ENCODE measurements around the gene MGAT4A. TPM values are rescaled to one million over a fixed set of nuclear protein-coding genes. Genes with fewer than 3 reads are reported as not detected.
"Not testable (repeated sequence)": the region's sequence is repeated elsewhere in the genome, so short reads cannot be mapped to it uniquely, and the experiment has no call there.

MGAT4A gene
- total RNA-seq, 3 donors from 2014 or later = 24.8 to 33.1 (median 32.4) TPM

DNA sequence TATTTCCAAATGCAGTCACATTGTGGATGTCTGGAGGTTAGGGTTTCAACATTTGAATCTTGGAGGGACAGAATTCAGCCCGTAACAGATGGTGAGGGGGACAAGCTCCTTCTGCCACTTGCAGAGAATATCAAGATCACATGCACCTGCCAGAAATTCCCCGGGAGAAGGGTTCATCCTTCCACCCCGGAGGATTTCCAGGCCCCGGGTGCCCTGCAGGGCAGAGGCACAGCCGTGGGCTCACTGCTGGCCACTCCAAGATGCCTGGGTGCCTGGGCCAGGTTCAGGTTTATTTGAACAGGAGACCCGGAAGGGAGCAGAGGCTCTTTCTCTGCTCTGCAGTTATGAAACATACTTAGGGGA lies 38.2 kb upstream of the MGAT4A start:
- H3K9me3 Mint-ChIP-seq = no peaks in the 10 kb centered on the region
- H3K4me1 Mint-ChIP-seq (ENCODE audit: low read depth) = peaks cover 85% of the 10 kb centered on the region
- DNase-seq = no peak
- H3K4me3 Mint-ChIP-seq = peak overlapping the region; percentile 30
- H3K36me3 Mint-ChIP-seq (ENCODE audit: insufficient read depth) = no peaks in the 10 kb centered on the region
- H3K27me3 Mint-ChIP-seq (ENCODE audit: low read depth) = no peaks in the 10 kb centered on the region
- ATAC-seq = no peak

DNA sequence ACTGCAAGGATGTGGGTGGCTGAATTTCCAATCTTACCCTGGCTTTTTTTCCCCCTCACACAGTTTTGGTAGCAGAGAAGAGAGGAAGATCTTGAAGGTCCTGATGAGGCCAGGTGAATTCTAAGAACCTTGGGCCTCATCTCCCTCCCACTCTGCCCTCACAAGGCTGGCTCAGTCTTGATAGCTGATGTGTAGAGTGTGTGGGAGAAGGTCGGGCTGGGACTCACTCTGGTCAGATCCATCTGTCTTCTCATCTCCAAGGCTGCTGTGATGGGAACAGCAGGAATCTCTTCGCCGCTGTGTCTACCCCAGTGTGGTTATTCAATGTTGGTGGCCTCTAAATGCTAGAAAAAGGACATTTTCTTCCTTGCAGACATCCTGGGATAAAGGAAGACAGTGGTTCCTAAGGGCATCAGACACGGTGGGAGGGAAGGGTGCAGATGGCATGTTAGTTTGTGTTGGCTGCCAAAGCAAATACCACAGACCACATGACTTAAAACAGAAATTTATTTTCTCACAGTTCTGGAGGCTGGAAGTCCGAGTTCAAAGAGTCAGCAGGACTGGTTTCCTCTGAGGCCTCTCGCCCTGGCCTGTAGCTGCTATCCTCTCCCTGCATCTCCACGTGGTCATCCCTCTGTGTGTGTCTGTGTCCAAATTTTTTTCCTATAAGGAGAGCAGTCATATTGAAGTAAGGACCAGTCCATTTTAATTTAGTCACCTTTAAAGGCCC lies 37.6 kb upstream of the MGAT4A start:
- H3K4me1 Mint-ChIP-seq (ENCODE audit: low read depth) = peaks cover 83% of the 10 kb centered on the region
- DNase-seq (peak; percentile 29), ATAC-seq (peak; percentile 42 to 55)
- H3K36me3 Mint-ChIP-seq (ENCODE audit: insufficient read depth) = no peaks in the 10 kb centered on the region
- no peaks in the 10 kb centered on the region for H3K9me3 Mint-ChIP-seq
- H3K4me3 Mint-ChIP-seq = peak overlapping the region; percentile 30
- no peaks in the 10 kb centered on the region for H3K27me3 Mint-ChIP-seq (ENCODE audit: low read depth)

DNA sequence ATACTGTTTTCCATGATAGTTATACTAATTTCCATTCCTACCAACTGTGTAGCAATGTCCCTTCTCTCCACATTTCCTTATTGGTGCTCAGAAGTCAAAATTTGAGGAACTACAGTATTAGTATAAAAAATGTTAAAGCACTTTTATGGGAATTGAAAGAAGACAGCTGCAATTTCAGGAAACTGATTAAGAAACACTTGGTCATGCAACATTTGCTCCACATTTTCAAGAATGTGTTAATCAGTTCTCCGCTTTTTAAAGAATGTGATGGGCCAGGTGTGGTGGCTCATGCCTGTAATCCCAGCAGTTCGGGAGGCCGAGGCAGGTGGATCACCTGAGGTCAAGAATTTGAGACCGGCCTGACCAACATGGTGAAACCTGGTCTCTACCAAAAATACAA lies 33.6 kb upstream of the MGAT4A start:
- Mint-ChIP-seq H3K27me3 (ENCODE audit: low read depth) (no peaks in the 10 kb centered on the region), H3K9me3 (no peaks in the 10 kb centered on the region), H3K4me1 (ENCODE audit: low read depth) (peaks cover 74% of the 10 kb centered on the region), H3K4me3 (no peak overlapping the region), H3K36me3 (ENCODE audit: insufficient read depth) (no peaks in the 10 kb centered on the region)
- DNase-seq = no peak
- ATAC-seq = no peak

DNA sequence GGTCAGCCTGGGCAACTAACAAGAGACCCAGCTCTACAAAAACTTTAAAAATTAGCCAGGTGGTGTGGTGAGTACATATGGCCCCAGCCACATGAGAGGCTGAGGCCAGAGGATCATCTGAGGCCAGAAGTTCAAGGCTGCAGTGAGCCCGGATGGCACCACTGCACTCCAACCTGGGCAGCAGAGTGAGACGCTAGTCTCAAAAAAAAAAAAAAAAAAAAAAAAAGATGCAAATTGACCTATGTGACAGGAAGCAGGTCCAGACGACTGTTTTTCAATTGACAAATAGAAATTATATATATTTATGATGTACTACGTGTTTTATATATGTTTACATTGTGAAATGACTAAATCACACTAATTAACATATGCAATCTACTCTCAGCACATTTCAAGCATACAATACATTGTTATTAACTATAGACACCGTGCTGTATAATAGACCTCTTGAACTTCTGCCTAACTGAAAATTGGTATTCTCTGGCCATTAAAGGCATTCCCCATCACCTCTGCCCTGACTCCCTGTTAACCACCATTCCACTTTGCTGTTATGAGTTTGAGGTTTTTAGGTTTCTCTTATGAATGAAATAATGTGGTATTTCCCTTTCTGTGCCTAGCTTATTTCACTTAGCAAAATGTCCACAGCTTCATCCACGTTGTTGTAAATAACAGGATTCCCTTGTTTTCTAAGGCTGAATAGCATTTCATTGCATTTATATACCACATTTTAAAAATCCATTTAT lies 32.4 kb upstream of the MGAT4A start:
- DNase-seq = no peak
- no peaks in the 10 kb centered on the region for H3K9me3 Mint-ChIP-seq
- ATAC-seq = no peak
- H3K27me3 Mint-ChIP-seq (ENCODE audit: low read depth) = no peaks in the 10 kb centered on the region
- peaks cover 73% of the 10 kb centered on the region for H3K4me1 Mint-ChIP-seq (ENCODE audit: low read depth)
- no peak overlapping the region for H3K4me3 Mint-ChIP-seq
- H3K36me3 Mint-ChIP-seq (ENCODE audit: insufficient read depth) = no peaks in the 10 kb centered on the region

DNA sequence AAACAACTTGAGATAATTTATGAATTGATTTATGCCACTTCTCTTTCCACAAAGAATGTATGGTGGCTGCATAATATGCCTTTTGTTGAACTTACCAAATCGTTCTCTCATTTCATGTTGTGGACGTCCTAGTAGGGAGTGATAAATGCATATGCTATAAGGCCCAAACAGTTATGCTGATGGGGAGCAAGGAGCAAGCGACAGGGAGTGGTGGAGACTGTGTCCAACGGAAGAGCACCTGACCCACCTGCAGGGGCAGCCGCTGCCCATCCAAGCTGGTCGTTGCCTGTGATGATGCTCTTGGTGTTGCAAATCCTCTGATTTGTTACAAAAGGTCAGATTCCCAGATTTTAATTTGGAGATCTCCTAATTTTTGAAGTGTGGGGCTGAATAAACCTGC lies 31.0 kb upstream of the MGAT4A start:
- H3K4me3 Mint-ChIP-seq = no peak overlapping the region
- no peaks in the 10 kb centered on the region for H3K27me3 Mint-ChIP-seq (ENCODE audit: low read depth)
- H3K4me1 Mint-ChIP-seq (ENCODE audit: low read depth) = peaks cover 72% of the 10 kb centered on the region
- no peaks in the 10 kb centered on the region for H3K36me3 Mint-ChIP-seq (ENCODE audit: insufficient read depth)
- ATAC-seq (no peak), DNase-seq (no peak)
- H3K9me3 Mint-ChIP-seq = no peaks in the 10 kb centered on the region

DNA sequence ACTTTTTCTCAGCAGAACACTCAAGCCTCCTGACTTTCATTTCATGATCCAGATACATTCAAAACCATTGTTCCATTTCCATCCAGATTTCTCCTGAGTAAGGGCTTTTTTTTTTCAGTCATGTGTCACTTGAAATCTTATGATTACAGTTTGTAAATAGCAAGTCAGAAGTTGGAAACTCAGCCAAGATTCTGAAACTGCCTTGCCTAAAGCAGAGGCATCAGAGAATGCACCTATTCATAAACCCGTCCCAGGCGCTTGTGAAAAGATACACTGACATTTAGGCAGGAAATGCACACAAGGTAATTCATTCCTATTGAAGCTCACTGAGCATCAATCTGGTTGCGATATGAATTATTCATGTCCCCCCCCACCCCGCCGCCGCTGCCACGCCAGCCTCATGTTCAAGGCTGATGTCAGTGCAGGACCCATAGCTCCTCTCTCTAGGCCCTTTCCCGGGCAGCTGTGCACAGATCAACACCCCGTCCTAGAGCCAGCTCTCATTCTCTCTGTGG lies 30.4 kb upstream of the MGAT4A start:
- H3K9me3 Mint-ChIP-seq = no peaks in the 10 kb centered on the region
- ATAC-seq = peak; percentile 82 to 86
- peak overlapping the region; percentile 22 for H3K4me3 Mint-ChIP-seq
- H3K36me3 Mint-ChIP-seq (ENCODE audit: insufficient read depth) = no peaks in the 10 kb centered on the region
- H3K4me1 Mint-ChIP-seq (ENCODE audit: low read depth) = peaks cover 66% of the 10 kb centered on the region
- DNase-seq = peak; percentile 75
- no peaks in the 10 kb centered on the region for H3K27me3 Mint-ChIP-seq (ENCODE audit: low read depth)

DNA sequence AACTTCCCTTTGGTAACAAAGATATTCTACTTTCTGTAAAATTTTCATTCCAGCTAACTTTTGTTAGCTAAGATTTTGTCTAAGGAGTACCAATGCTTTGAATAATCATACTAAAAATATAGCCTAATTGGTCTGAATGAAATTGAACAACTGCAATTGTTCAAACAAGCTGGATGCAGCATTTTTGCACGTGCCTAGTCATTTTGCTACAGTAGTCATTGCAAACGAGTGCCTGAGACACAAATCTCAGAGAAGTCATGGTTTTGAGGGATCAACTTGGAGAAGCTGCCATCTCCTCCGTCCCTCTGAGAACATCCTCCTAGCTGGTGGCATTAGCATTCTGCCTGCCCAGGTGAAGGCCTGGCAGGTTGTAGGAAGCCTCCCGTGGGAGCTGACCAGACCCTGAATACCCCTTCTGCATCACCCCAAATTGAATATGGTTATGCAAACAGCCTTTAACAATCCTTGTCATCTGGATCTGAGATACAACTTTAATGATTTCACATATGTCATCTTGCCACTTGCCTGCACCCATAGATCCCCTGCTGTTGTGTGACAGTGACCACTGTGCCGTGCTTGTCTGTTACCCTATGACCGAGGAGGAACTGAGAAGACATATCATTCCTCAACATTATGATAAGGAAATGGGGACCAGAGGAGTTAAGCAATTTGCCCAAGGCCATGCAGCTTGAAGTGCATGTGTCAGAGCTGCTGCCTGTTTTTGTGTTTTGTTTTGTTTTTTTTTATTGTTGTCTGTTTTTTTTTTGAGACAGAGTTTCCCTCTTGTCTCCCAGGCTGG lies 29.1 kb upstream of the MGAT4A start:
- H3K36me3 Mint-ChIP-seq (ENCODE audit: insufficient read depth) = no peaks in the 10 kb centered on the region
- no peak for DNase-seq

DNA sequence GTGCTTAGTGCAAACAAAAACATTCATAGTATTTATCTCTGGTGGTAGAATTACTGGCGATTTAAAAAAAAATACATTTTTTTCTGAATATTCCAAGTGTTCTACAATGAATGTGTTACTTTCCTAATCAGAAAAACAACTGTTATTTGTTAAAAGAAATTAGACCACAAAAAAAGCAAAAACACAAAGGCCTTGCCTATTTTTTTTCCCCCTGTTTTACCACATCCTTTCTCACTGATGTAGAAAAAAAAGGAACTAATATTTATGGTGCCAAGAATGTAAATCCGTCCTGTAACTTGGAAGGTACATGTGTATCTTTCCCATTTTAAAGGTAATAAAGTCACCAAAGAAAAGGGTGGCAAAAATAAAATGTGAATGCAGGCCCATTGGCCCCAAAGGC lies 28.4 kb upstream of the MGAT4A start:
- DNase-seq (no peak), ATAC-seq (no peak)
- no peaks in the 10 kb centered on the region for H3K36me3 Mint-ChIP-seq (ENCODE audit: insufficient read depth)
- no peaks in the 10 kb centered on the region for H3K27me3 Mint-ChIP-seq (ENCODE audit: low read depth)
- H3K4me1 Mint-ChIP-seq (ENCODE audit: low read depth) = peaks cover 60% of the 10 kb centered on the region
- no peaks in the 10 kb centered on the region for H3K9me3 Mint-ChIP-seq
- H3K4me3 Mint-ChIP-seq = no peak overlapping the region

More for the DNA sequence above, 29.1 kb upstream of the MGAT4A start:
- Mint-ChIP-seq H3K9me3 (no peaks in the 10 kb centered on the region), H3K4me1 (ENCODE audit: low read depth) (peaks cover 63% of the 10 kb centered on the region), H3K4me3 (no peak overlapping the region), H3K27me3 (ENCODE audit: low read depth) (no peaks in the 10 kb centered on the region)
- no peak for ATAC-seq

DNA sequence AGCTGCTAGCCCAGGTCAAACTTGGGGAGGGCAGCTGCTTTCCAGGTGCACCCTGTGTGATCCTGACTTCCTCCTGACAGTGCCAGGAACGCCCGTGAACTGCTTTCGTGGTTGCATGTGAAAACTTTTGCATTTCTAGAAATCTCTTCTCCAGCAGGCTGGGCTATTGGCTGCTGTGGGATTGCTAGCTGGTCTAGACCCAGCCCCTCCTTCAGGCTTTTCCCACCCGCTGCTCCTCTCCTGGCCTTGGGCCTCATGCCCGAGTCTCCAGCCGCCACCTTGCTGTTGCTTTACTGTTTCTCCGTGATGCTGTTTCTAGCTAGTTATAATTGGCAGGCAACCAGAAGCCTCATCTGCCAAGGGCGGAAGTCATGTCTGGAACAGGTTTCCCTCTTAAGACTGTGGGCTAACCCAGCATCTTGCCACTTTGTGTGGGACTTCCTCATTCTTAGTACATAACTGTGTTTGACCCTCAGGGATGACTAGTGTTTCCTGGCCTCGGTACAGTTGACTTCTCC lies 27.0 kb upstream of the MGAT4A start:
- H3K27me3 Mint-ChIP-seq (ENCODE audit: low read depth) = no peaks in the 10 kb centered on the region
- peak; percentile 41 to 46 for ATAC-seq
- DNase-seq = peak; percentile 46
- peaks cover 56% of the 10 kb centered on the region for H3K4me1 Mint-ChIP-seq (ENCODE audit: low read depth)
- H3K4me3 Mint-ChIP-seq = peak overlapping the region; percentile 69
- no peaks in the 10 kb centered on the region for H3K36me3 Mint-ChIP-seq (ENCODE audit: insufficient read depth)
- no peaks in the 10 kb centered on the region for H3K9me3 Mint-ChIP-seq

DNA sequence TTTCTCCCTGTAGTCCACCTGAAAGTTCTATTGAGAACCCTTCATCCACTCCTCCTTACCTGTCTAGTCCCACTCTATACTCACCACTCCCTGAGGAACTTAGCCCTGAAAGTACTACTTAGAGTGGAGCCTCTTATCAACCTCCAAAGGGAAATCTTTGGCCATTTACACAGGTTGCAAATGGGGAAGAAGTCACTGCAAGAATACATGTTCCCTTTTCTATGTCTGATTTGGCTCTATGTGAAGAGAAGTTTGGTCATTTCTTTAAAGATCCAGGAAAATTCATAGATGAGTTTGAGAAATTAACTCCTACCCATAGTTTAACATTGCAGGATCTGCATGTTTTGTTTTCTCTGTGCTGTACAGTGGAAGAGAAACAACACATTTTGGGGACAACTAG lies 22.9 kb upstream of the MGAT4A start:
- ATAC-seq (no peak), DNase-seq (no peak)
- H3K4me1 Mint-ChIP-seq (ENCODE audit: low read depth) = peaks cover 33% of the 10 kb centered on the region
- H3K27me3 Mint-ChIP-seq (ENCODE audit: low read depth) = no peaks in the 10 kb centered on the region
- no peak overlapping the region for H3K4me3 Mint-ChIP-seq
- no peaks in the 10 kb centered on the region for H3K36me3 Mint-ChIP-seq (ENCODE audit: insufficient read depth)
- H3K9me3 Mint-ChIP-seq = no peaks in the 10 kb centered on the region

DNA sequence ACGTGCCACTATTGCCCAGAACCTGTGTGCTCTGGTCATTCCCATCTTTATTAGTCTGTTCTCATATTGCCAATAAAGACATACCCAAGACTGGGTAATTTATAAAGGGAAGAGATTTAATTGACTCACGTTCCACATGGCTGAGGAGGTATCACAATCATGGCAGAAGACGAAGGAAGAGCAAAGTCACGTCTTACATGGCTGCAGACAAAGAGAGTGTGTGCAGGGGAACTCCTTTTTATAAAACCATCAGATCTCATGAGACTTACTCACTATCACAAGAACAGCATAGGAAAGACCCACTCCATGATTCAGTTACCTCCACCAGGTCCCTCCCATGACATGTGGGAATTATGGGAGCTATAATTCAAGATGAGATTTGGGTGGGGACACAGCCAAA lies 21.8 kb upstream of the MGAT4A start:
- not testable (repeated sequence) for H3K9me3 Mint-ChIP-seq; DNase-seq; H3K27me3 Mint-ChIP-seq (ENCODE audit: low read depth); H3K4me3 Mint-ChIP-seq; ATAC-seq; H3K36me3 Mint-ChIP-seq (ENCODE audit: insufficient read depth)
- H3K4me1 Mint-ChIP-seq (ENCODE audit: low read depth) = peaks cover 35% of the 10 kb centered on the region

DNA sequence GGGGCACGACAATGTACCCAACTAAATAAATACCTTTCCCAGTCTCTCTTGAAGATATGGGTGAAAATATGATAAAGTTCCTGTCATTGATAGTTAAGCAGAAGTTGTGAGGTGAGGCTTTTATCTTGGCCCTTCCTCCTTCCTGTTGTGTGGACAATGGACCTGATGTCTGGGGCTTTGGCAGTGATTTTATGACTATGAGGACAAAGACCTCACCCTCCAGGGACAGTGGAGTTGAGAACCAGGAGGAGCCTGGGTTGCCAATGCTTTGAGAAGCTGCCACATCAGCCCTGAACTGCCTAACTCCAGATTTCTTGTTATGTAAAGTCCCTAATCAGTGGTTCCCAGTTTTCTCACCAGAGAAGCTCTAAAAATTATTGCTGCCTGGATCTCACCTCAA lies 20.8 kb upstream of the MGAT4A start:
- Mint-ChIP-seq H3K27me3 (ENCODE audit: low read depth) (no peaks in the 10 kb centered on the region), H3K36me3 (ENCODE audit: insufficient read depth) (no peaks in the 10 kb centered on the region), H3K4me1 (ENCODE audit: low read depth) (peaks cover 29% of the 10 kb centered on the region), H3K9me3 (no peaks in the 10 kb centered on the region), H3K4me3 (no peak overlapping the region)
- DNase-seq (no peak), ATAC-seq (no peak)

DNA sequence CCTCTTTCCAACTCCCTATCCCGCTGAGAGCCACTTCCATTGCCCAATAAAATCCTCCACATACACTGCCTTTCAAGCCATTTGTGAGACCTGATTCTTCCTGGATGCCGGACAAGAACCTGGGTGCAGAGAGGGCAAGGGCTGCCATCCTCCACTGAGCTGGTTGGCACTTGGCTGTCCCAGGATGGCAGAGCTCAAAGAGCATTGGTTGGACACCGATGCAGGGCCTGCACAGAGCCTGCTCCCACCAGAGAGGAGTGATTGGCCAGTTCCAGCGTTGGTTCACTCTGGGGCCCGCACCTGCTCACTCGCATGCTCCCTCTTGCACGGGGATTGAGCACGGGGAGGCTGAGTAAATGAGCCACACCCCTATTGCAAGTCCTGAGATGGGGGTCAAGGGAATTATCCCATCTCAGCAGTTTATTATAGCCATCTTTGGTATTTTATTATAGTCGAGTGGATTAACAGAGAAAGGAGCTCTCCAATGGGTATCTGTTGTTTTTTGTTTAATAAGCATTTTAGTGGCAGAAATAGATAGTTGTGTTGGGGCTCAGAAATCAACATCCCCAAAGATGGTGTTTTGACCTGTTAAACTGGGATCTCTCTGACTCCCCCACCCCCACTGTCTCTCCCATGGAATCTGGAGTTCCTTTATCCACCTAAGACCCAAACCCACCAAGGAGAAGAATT lies 19.8 kb upstream of the MGAT4A start:
- DNase-seq (no peak), ATAC-seq (no peak)
- Mint-ChIP-seq H3K36me3 (ENCODE audit: insufficient read depth) (no peaks in the 10 kb centered on the region), H3K27me3 (ENCODE audit: low read depth) (no peaks in the 10 kb centered on the region), H3K9me3 (no peaks in the 10 kb centered on the region), H3K4me1 (ENCODE audit: low read depth) (peaks cover 28% of the 10 kb centered on the region), H3K4me3 (no peak overlapping the region)

DNA sequence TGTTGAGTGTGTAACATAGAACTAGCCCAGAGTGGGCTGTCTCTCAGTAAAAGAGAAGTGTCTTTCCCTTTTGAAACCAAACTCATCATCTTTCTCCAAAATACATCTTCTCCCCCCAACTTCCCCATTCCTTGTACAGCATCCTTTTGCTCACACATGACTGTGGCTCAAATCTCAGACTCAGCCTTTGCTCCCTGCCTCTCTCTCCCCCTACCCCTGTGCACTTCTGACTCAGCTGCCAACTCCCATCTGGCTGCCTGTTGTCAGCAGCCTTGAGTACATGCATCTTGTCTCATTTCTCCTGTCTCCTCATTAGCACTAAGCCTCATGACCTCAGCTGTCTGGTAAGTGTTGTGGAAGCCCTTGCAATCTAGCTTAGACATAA lies 18.1 kb upstream of the MGAT4A start:
- H3K4me3 Mint-ChIP-seq = no peak overlapping the region
- no peaks in the 10 kb centered on the region for H3K36me3 Mint-ChIP-seq (ENCODE audit: insufficient read depth)
- DNase-seq (no peak), ATAC-seq (no peak)
- H3K9me3 Mint-ChIP-seq = no peaks in the 10 kb centered on the region
- no peaks in the 10 kb centered on the region for H3K27me3 Mint-ChIP-seq (ENCODE audit: low read depth)
- peaks cover 38% of the 10 kb centered on the region for H3K4me1 Mint-ChIP-seq (ENCODE audit: low read depth)

Data from activated T-cell treated with anti-CD3 and anti-CD28 coated beads, Interleukin-2, amount 50 U/mL, for 4 hours (primary cell).